ENCODE results near the gene ANKLE1.
A peak's percentile ranks its signal among the peaks of the same experiment; 100 is the strongest.

The ANKLE1 gene

GRCh38 chr19:17323300-17323963, 41.7 kb downstream of the ANKLE1 start:
- DNase-seq (ENCODE audit: low spot score) (no peak), ATAC-seq (ENCODE audit: low read depth) (no peak)
- H3K4me1 ChIP-seq (ENCODE audit: insufficient read depth, poor library complexity, severe bottlenecking), result peaks cover 13% of the 10 kb centered on the region
- H3K27ac ChIP-seq (ENCODE audit: poor library complexity, severe bottlenecking), result no peak overlapping the region
- peaks cover 25% of the 10 kb centered on the region for H3K36me3 ChIP-seq (ENCODE audit: low read depth)
- no peaks in the 10 kb centered on the region for H3K9me3 ChIP-seq (ENCODE audit: severe bottlenecking)
- no peaks in the 10 kb centered on the region for H3K27me3 ChIP-seq (ENCODE audit: insufficient read depth, poor library complexity, severe bottlenecking)
- H3K4me3 ChIP-seq (ENCODE audit: severe bottlenecking), result no peak overlapping the region
- TF ChIP-seq CTCF (IDR thresholded peaks at IDR 0.05; ENCODE audit: poor library complexity, severe bottlenecking), result no peak

- DNase-seq (ENCODE audit: low spot score), result no peak
- Histone ChIP-seq H3K9me3 (ENCODE audit: severe bottlenecking) (no peaks in the 10 kb centered on the region), H3K27me3 (ENCODE audit: insufficient read depth, poor library complexity, severe bottlenecking) (no peaks in the 10 kb centered on the region), H3K4me1 (ENCODE audit: insufficient read depth, poor library complexity, severe bottlenecking) (peaks cover 13% of the 10 kb centered on the region), H3K36me3 (ENCODE audit: low read depth) (peaks cover 20% of the 10 kb centered on the region), H3K4me3 (ENCODE audit: severe bottlenecking) (no peak overlapping the region), H3K27ac (ENCODE audit: poor library complexity, severe bottlenecking) (no peak overlapping the region)
- no peak for TF ChIP-seq CTCF (IDR thresholded peaks at IDR 0.05; ENCODE audit: poor library complexity, severe bottlenecking)
- ATAC-seq (ENCODE audit: low read depth), result no peak
Measured at GRCh38 chr19:17323964-17324332, 42.2 kb downstream of the ANKLE1 start.

- DNase-seq (ENCODE audit: low spot score) (no peak), ATAC-seq (ENCODE audit: low read depth) (no peak)
- Histone ChIP-seq H3K27ac (ENCODE audit: poor library complexity, severe bottlenecking) (no peak overlapping the region), H3K9me3 (ENCODE audit: severe bottlenecking) (no peaks in the 10 kb centered on the region), H3K4me1 (ENCODE audit: insufficient read depth, poor library complexity, severe bottlenecking) (peaks cover 13% of the 10 kb centered on the region), H3K4me3 (ENCODE audit: severe bottlenecking) (no peak overlapping the region), H3K36me3 (ENCODE audit: low read depth) (peaks cover 19% of the 10 kb centered on the region), H3K27me3 (ENCODE audit: insufficient read depth, poor library complexity, severe bottlenecking) (no peaks in the 10 kb centered on the region)
- no peak for TF ChIP-seq CTCF (IDR thresholded peaks at IDR 0.05; ENCODE audit: poor library complexity, severe bottlenecking)
Measured at GRCh38 chr19:17324357-17325114, 42.8 kb downstream of the ANKLE1 start.

- H3K36me3 ChIP-seq (ENCODE audit: low read depth), result peaks cover 15% of the 10 kb centered on the region
- no peaks in the 10 kb centered on the region for H3K9me3 ChIP-seq (ENCODE audit: severe bottlenecking)
- H3K4me3 ChIP-seq (ENCODE audit: severe bottlenecking), result no peak overlapping the region
- peaks cover 13% of the 10 kb centered on the region for H3K4me1 ChIP-seq (ENCODE audit: insufficient read depth, poor library complexity, severe bottlenecking)
- no peak for DNase-seq (ENCODE audit: low spot score)
- H3K27me3 ChIP-seq (ENCODE audit: insufficient read depth, poor library complexity, severe bottlenecking), result no peaks in the 10 kb centered on the region
- H3K27ac ChIP-seq (ENCODE audit: poor library complexity, severe bottlenecking), result peak overlapping the region; percentile 52
- no peak for ATAC-seq (ENCODE audit: low read depth)
- no peak for TF ChIP-seq CTCF (IDR thresholded peaks at IDR 0.05; ENCODE audit: poor library complexity, severe bottlenecking)
Measured at GRCh38 chr19:17325133-17325532, 43.4 kb downstream of the ANKLE1 start.
